Ovary (tissue), 3 donors: ENCODE measurements around the gene MAP4K2.

Experiments used
- EP300 ChIP-seq: sonication (generic); formaldehyde crosslinking; IDR thresholded peaks from one replicate; pipeline ENCODE4 v1.6.1; 2017; ENCODE audit warnings: antibody characterized with exemption
- POLR2A ChIP-seq: fragments of 450-650 bp; IDR thresholded peaks from one replicate; pipeline ENCODE4 v1.6.1; 2017; ENCODE audit warnings: antibody characterized with exemption, mild to moderate bottlenecking, moderate library complexity
- TF ChIP-seq, protein P1 (sequence below), 3 donors: fragments of 450-650 bp in 2 of 3; fragments of 200-600 bp in 1 of 3; IDR thresholded peaks; one replicate each; pipeline versions ENCODE4 v1.5.1 to v1.8.0; 2016 to 2022; ENCODE audit warnings: antibody characterized with exemption in 3 of 3, mild to moderate bottlenecking in 1 of 3
- donor health status: DM: no; HTN: no; CAD: no.

DNA sequence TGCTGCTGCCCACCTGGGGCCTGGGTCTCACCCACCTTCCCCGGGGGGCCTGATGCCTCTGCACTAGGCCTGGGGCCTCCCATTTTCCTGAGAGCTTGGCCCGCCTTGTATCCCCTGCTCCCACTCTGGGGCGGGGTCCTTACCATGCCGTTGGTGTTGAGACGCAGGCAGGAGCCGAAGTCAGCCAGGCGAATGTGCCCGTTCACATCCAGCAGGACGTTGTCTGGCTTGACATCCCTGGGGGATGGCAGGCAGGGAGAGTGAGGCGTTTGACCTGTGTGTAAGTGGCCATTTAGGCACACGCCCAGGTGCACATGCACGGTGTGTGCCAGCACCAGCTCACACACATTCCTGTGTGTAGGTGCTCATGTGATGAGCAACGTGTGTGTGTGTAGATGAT is 36.3 kb upstream of the MAP4K2 start:
- no peak for TF ChIP-seq EP300
- TF ChIP-seq, protein P1, sequence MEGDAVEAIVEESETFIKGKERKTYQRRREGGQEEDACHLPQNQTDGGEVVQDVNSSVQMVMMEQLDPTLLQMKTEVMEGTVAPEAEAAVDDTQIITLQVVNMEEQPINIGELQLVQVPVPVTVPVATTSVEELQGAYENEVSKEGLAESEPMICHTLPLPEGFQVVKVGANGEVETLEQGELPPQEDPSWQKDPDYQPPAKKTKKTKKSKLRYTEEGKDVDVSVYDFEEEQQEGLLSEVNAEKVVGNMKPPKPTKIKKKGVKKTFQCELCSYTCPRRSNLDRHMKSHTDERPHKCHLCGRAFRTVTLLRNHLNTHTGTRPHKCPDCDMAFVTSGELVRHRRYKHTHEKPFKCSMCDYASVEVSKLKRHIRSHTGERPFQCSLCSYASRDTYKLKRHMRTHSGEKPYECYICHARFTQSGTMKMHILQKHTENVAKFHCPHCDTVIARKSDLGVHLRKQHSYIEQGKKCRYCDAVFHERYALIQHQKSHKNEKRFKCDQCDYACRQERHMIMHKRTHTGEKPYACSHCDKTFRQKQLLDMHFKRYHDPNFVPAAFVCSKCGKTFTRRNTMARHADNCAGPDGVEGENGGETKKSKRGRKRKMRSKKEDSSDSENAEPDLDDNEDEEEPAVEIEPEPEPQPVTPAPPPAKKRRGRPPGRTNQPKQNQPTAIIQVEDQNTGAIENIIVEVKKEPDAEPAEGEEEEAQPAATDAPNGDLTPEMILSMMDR (IDR thresholded peaks at IDR 0.05) = no peak
- no peak for TF ChIP-seq POLR2A
